Endothelial cell of umbilical vein (primary cell): Measurements from ENCODE around the gene NEXN. TPM values are rescaled to one million over a fixed set of nuclear protein-coding genes. Genes with fewer than 3 reads are reported as not detected.

ENCODE experiments used
- BruUV-seq: library from RNA; stranded (reverse); fragments of 400-500 nt; replicated peaks from 2 replicates; lab custom pipeline; 2021; lab: Mats Ljungman, UMichigan
- CTCF ChIA-PET: fragments of 300-600, 350-600 bp; sonication (Branson Sonifier 250); formaldehyde crosslinking; loops from one replicate; lab custom pipeline; 2021; ENCODE audit warnings: antibody characterized with exemption, inconsistent platforms; lab: Charles Lee
- POLR2A ChIA-PET: fragments of 300-600, 350-600 bp; sonication (Branson Sonifier 250); formaldehyde crosslinking; loops from one replicate; lab custom pipeline; 2021; ENCODE audit warnings: antibody characterized with exemption, inconsistent platforms; lab: Charles Lee
- DNase-seq: peaks from one replicate; pipeline ENCODE4 v3.0.0-alpha.2; 2011; ENCODE audit warnings: low read depth, low spot score
- FAIRE-seq: peaks from 2 replicates; lab custom pipeline; 2011; peaks lifted over from hg19 to GRCh38; lab: Jason Lieb, UNC
- H2AFZ ChIP-seq: 2 replicates; pipeline ENCODE4 v1.6.0; 2012; ENCODE audit warnings: low read depth, low read length, control low read depth, inconsistent platforms
- H3K27ac ChIP-seq: 2 replicates; pipeline ENCODE4 v1.5.1; 2011; ENCODE audit warnings: low read depth, mild to moderate bottlenecking, control low read depth, low read length, moderate library complexity; ENCODE audit not compliant: insufficient read depth
- H3K27me3 ChIP-seq, 2 experiments: 2 replicates each; pipeline versions ENCODE4 v1.6.0 to v1.6.1; 2011; ENCODE audit warnings: low read length in 2 of 2, mixed read lengths in 1 of 2; ENCODE audit not compliant: control insufficient read depth in 2 of 2, insufficient read depth in 2 of 2
- H3K36me3 ChIP-seq, 2 experiments: 2 replicates in 1 of 2; 3 replicates in 1 of 2; pipeline ENCODE4 v1.5.1; 2011; ENCODE audit warnings: low read length in 2 of 2, mild to moderate bottlenecking in 1 of 2, moderate library complexity in 1 of 2; ENCODE audit not compliant: control insufficient read depth in 2 of 2, insufficient read depth in 2 of 2; ENCODE audit errors: extremely low read depth in 1 of 2
- H3K4me1 ChIP-seq: 3 replicates; pipeline ENCODE4 v1.5.1; 2011; ENCODE audit warnings: mild to moderate bottlenecking, low read length; ENCODE audit not compliant: control insufficient read depth, insufficient read depth; ENCODE audit errors: extremely low read depth
- H3K4me2 ChIP-seq: 2 replicates; pipeline ENCODE4 v1.6.1; 2011; ENCODE audit warnings: low read length, control low read depth, mixed read lengths; ENCODE audit not compliant: insufficient read depth
- H3K4me3 ChIP-seq, 3 experiments: fragments of 200-600 bp in 1 of 3; sonication (generic), shearing (Covaris generic) in 1 of 3; replicated peaks in 1 of 3; 2 replicates each; pipeline ENCODE4 v1.5.1; 2011 to 2016; ENCODE audit warnings: control low read depth in 3 of 3, low read length in 3 of 3, mild to moderate bottlenecking in 2 of 3, inconsistent platforms in 1 of 3, low read depth in 1 of 3, moderate library complexity in 1 of 3; ENCODE audit not compliant: insufficient read depth in 1 of 3
- H3K79me2 ChIP-seq: 2 replicates; pipeline ENCODE4 v1.6.0; 2012; ENCODE audit warnings: low read length, inconsistent platforms; ENCODE audit not compliant: control insufficient read depth, insufficient read depth
- H3K9ac ChIP-seq: replicated peaks from 2 replicates; pipeline ENCODE3; 2011; ENCODE audit warnings: low read length, control low read depth; ENCODE audit not compliant: insufficient read depth; ENCODE audit errors: extremely low read depth
- H3K9me1 ChIP-seq: replicated peaks from 3 replicates; pipeline ENCODE4 v1.6.0; 2011; ENCODE audit warnings: mild to moderate bottlenecking, low read length; ENCODE audit not compliant: control insufficient read depth, insufficient read depth; ENCODE audit errors: extremely low read depth
- H3K9me3 ChIP-seq: replicated peaks from 2 replicates; pipeline ENCODE4 v1.5.1; 2012; ENCODE audit warnings: low read length, inconsistent platforms; ENCODE audit not compliant: control insufficient read depth, insufficient read depth
- H4K20me1 ChIP-seq: replicated peaks from 2 replicates; pipeline ENCODE3; 2011; ENCODE audit warnings: mild to moderate bottlenecking, low read length; ENCODE audit not compliant: control insufficient read depth, insufficient read depth; ENCODE audit errors: extremely low read depth
- CTCF ChIP-seq, 2 donors: IDR thresholded peaks; 1 replicate in 1 of 2; 2 replicates in 1 of 2; pipeline ENCODE4 v1.5.1; 2011; ENCODE audit warnings: low read length in 2 of 2, mild to moderate bottlenecking in 2 of 2, moderate library complexity in 2 of 2, control low read depth in 1 of 2, inconsistent platforms in 1 of 2, low read depth in 1 of 2; ENCODE audit not compliant: insufficient read depth in 1 of 2; ENCODE audit errors: extremely low read depth in 1 of 2
- EZH2 ChIP-seq: IDR thresholded peaks from 2 replicates; pipeline ENCODE4 v1.6.1; 2012; ENCODE audit warnings: borderline replicate concordance, low read depth, mild to moderate bottlenecking, moderate library complexity, low read length, inconsistent platforms; ENCODE audit not compliant: severe bottlenecking
- FOS ChIP-seq: IDR thresholded peaks from 2 replicates; pipeline ENCODE4 v1.6.1; 2011; ENCODE audit warnings: mild to moderate bottlenecking, low read length, moderate library complexity, borderline replicate concordance; ENCODE audit not compliant: insufficient read depth
- GATA2 ChIP-seq: IDR thresholded peaks from 2 replicates; pipeline ENCODE4 v1.7.0; 2011; ENCODE audit warnings: low read depth, mild to moderate bottlenecking, moderate library complexity, mixed read lengths, low read length; ENCODE audit not compliant: insufficient read length, insufficient read depth
- JUN ChIP-seq: IDR thresholded peaks from 2 replicates; pipeline ENCODE4 v1.6.1; 2011; ENCODE audit warnings: borderline replicate concordance, low read depth; ENCODE audit not compliant: insufficient read length, insufficient read depth
- MAX ChIP-seq: IDR thresholded peaks from 2 replicates; pipeline ENCODE4 v1.6.1; 2011; ENCODE audit not compliant: insufficient read depth, insufficient read length
- MYC ChIP-seq: IDR thresholded peaks from one replicate; pipeline ENCODE4 v1.6.1; 2011; ENCODE audit warnings: mild to moderate bottlenecking, low read depth, low read length
- POLR2A ChIP-seq: IDR thresholded peaks from 2 replicates; pipeline ENCODE4 v1.6.1; 2012; ENCODE audit warnings: low read depth, mild to moderate bottlenecking, control low read depth, low read length
- POLR2AphosphoS5 ChIP-seq: IDR thresholded peaks from 2 replicates; pipeline ENCODE4 v1.6.1; 2012; ENCODE audit warnings: low read depth, mild to moderate bottlenecking, control low read depth, low read length, moderate library complexity; ENCODE audit not compliant: insufficient read depth
- dilution Hi-C: fragments of 300-500 bp; cut with MboI; formaldehyde crosslinking; loops from one replicate; pipeline ENCODE4 v1.15.0; 2019; ENCODE audit warnings: low sequenced_read_pairs; ENCODE audit not compliant: extremely low pct_ligation_motif_present
- intact Hi-C: fragments of 100-400 bp; cut with micrococcal nuclease; formaldehyde crosslinking; loops from one replicate; pipeline ENCODE4 v1.10.0; 2022
- polyA plus RNA-seq, 4 experiments: library from polyadenylated mRNA; depleted of rRNA in 3 of 4; stranded (reverse) in 3 of 4; unstranded in 1 of 4; fragments of >200 nt; gene quantifications; 2 replicates each; pipeline versions ENCODE4 v1.2.1 to v1.2.3, GENCODE V29; 2011 to 2012; ENCODE audit warnings: missing spikeins in 1 of 4
- total RNA-seq: library from RNA; stranded (reverse); gene quantifications from 2 replicates; pipeline ENCODE4 v1.2.3, GENCODE V29; 2021

NEXN gene
- total and polyA plus RNA-seq, 2 donors (not counting 3 experiments of a cell fraction or from before 2014, with no cell fraction given): 1.0 to 11.7 TPM

GRCh38 chr1:77955709-77956108 lies 67.3 kb downstream of the NEXN start:
- BruUV-seq: no TSS peak
- POLR2A ChIA-PET: no interaction called here
- dilution Hi-C loops (no loop called here), intact Hi-C loops (no loop called here)
- Histone ChIP-seq H3K36me3 (peaks cover 32 to 66% of the 10 kb centered on the region in 2 experiments), H3K9me3 (no peaks in the 10 kb centered on the region), H3K4me2 (no peak overlapping the region), H2AFZ (no peak overlapping the region), H3K9ac (no peak overlapping the region), H3K4me1 (peaks cover 4% of the 10 kb centered on the region), H3K27me3 (no peaks in the 10 kb centered on the region), H4K20me1 (peaks cover 2% of the 10 kb centered on the region), H3K79me2 (peaks cover 53% of the 10 kb centered on the region), H3K27ac (no peak overlapping the region), H3K9me1 (no peaks in the 10 kb centered on the region), H3K4me3 (no peak overlapping the region)
- FAIRE-seq (no peak), DNase-seq (no peak)
- TF ChIP-seq MYC (no peak), EZH2 (no peak), JUN (no peak), POLR2AphosphoS5 (no peak), MAX (no peak), POLR2A (no peak)
- CTCF ChIA-PET: interaction anchor here (1.9 to 2.2 kb wide), 2 partner anchors 11 to 159 kb away, joined by 5 to 9 read pairs; no protein-coding TSS in a partner anchor

GRCh38 chr1:77956464-77956863 lies 68.0 kb downstream of the NEXN start:
- no peak for TF ChIP-seq EZH2
- no peak for TF ChIP-seq MAX
- TF ChIP-seq JUN: no peak
- TF ChIP-seq GATA2: no peak
- no peak for TF ChIP-seq MYC
- no peak for TF ChIP-seq CTCF (IDR thresholded peaks at IDR 0.05; ENCODE audit: extremely low read depth in 1 of 2, insufficient read depth in 1 of 2, low read depth in 1 of 2, low read length in 2 of 2)
- TF ChIP-seq FOS: no peak
- TF ChIP-seq POLR2AphosphoS5: no peak
- no peak for TF ChIP-seq POLR2A
- CTCF ChIA-PET: interaction anchor here (1.0 to 2.2 kb wide), 3 partner anchors 10 to 158 kb away, joined by 3 to 9 read pairs (median 5); no protein-coding TSS in a partner anchor
- intact Hi-C loops (no loop called here), dilution Hi-C loops (no loop called here)
- H4K20me1 ChIP-seq: peaks cover 5% of the 10 kb centered on the region
- BruUV-seq: no TSS peak
- no peaks in the 10 kb centered on the region for H3K27me3 ChIP-seq
- FAIRE-seq (no peak), DNase-seq (no peak)
- H3K36me3 ChIP-seq: peaks cover 34 to 67% of the 10 kb centered on the region in 2 experiments
- H3K4me2 ChIP-seq: no peak overlapping the region
- H3K79me2 ChIP-seq: peaks cover 55% of the 10 kb centered on the region
- no peak overlapping the region for H2AFZ ChIP-seq
- no peak overlapping the region for H3K4me3 ChIP-seq
- no peaks in the 10 kb centered on the region for H3K4me1 ChIP-seq
- H3K9ac ChIP-seq: no peak overlapping the region
- no peaks in the 10 kb centered on the region for H3K9me3 ChIP-seq
- H3K27ac ChIP-seq: no peak overlapping the region
- POLR2A ChIA-PET: interaction anchor here (0.6 kb wide), 1 partner anchor 18 kb away, joined by 6 read pairs; no protein-coding TSS in a partner anchor
- no peaks in the 10 kb centered on the region for H3K9me1 ChIP-seq
